HEK293 (cell line): ENCODE measurements around the gene PHAX.

Experiments used
- OVOL3 ChIP-seq: fragments of 450-650 bp; formaldehyde crosslinking; IDR thresholded peaks from 2 replicates; pipeline ENCODE4 v1.5.1; 2016; ENCODE audit warnings: missing biosample characterization, missing genetic modification characterization
- PBX3 ChIP-seq: sonication (generic); formaldehyde crosslinking; IDR thresholded peaks from 2 replicates; pipeline ENCODE4 v1.8.1; 2022; ENCODE audit warnings: mild to moderate bottlenecking, moderate library complexity, missing genetic modification reagents
- YY1 ChIP-seq: fragments of 450-650 bp; formaldehyde crosslinking; IDR thresholded peaks from 2 replicates; pipeline ENCODE4 v1.5.1; 2018; ENCODE audit warnings: missing biosample characterization, missing genetic modification characterization
- ZEB2 ChIP-seq: fragments of 450-650 bp; formaldehyde crosslinking; IDR thresholded peaks from 2 replicates; pipeline ENCODE4 v1.5.1; 2016; ENCODE audit warnings: missing biosample characterization, missing genetic modification characterization
- ZNF148 ChIP-seq: fragments of 450-650 bp; formaldehyde crosslinking; IDR thresholded peaks from 2 replicates; pipeline ENCODE4 v1.5.0; 2017; ENCODE audit warnings: missing biosample characterization, missing genetic modification characterization, borderline replicate concordance
- ZNF398 ChIP-seq: fragments of 450-650 bp; formaldehyde crosslinking; IDR thresholded peaks from 2 replicates; pipeline ENCODE4 v1.5.1; 2017; ENCODE audit warnings: missing biosample characterization, missing genetic modification characterization
- ZNF514 ChIP-seq: fragments of 450-650 bp; formaldehyde crosslinking; IDR thresholded peaks from 2 replicates; pipeline ENCODE4 v1.5.1; 2016; ENCODE audit warnings: missing biosample characterization, missing genetic modification characterization
- ZNF549 ChIP-seq: fragments of 450-650 bp; IDR thresholded peaks from 2 replicates; pipeline ENCODE4 v1.5.1; 2018; ENCODE audit warnings: missing biosample characterization, missing genetic modification characterization, mild to moderate bottlenecking, inconsistent platforms, moderate library complexity
- ZNF580 ChIP-seq: fragments of 450-650 bp; formaldehyde crosslinking; IDR thresholded peaks from 2 replicates; pipeline ENCODE4 v1.5.1; 2016; ENCODE audit warnings: missing biosample characterization, missing genetic modification characterization
- ZNF624 ChIP-seq: fragments of 450-650 bp; formaldehyde crosslinking; IDR thresholded peaks from 2 replicates; pipeline ENCODE4 v1.5.1; 2017; ENCODE audit warnings: missing biosample characterization, missing genetic modification characterization
- TF ChIP-seq, protein P1 (sequence below): fragments of 450-650 bp; formaldehyde crosslinking; IDR thresholded peaks from 2 replicates; pipeline ENCODE4 v1.5.1; 2016; ENCODE audit warnings: missing biosample characterization, missing genetic modification characterization
- TF ChIP-seq, protein P2 (sequence below): fragments of 450-650 bp; formaldehyde crosslinking; IDR thresholded peaks from 2 replicates; pipeline ENCODE4 v1.5.1; 2016; ENCODE audit warnings: missing biosample characterization, missing genetic modification characterization

- TF ChIP-seq ZNF624 (tag by site-specific recombination) (no peak), ZNF580 (no peak), ZNF148 (tag by site-specific recombination) (no peak), ZNF514 (no peak), OVOL3 (tag by site-specific recombination) (no peak), ZNF398 (tag by site-specific recombination) (no peak), ZEB2 (tag by site-specific recombination) (no peak), YY1 (tag by site-specific recombination) (no peak), PBX3 (CRISPR knock-in tag) (no peak), ZNF549 (tag by site-specific recombination) (no peak)
- TF ChIP-seq, protein P1, sequence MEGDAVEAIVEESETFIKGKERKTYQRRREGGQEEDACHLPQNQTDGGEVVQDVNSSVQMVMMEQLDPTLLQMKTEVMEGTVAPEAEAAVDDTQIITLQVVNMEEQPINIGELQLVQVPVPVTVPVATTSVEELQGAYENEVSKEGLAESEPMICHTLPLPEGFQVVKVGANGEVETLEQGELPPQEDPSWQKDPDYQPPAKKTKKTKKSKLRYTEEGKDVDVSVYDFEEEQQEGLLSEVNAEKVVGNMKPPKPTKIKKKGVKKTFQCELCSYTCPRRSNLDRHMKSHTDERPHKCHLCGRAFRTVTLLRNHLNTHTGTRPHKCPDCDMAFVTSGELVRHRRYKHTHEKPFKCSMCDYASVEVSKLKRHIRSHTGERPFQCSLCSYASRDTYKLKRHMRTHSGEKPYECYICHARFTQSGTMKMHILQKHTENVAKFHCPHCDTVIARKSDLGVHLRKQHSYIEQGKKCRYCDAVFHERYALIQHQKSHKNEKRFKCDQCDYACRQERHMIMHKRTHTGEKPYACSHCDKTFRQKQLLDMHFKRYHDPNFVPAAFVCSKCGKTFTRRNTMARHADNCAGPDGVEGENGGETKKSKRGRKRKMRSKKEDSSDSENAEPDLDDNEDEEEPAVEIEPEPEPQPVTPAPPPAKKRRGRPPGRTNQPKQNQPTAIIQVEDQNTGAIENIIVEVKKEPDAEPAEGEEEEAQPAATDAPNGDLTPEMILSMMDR (tag by site-specific recombination): no peak
- TF ChIP-seq, protein P2, sequence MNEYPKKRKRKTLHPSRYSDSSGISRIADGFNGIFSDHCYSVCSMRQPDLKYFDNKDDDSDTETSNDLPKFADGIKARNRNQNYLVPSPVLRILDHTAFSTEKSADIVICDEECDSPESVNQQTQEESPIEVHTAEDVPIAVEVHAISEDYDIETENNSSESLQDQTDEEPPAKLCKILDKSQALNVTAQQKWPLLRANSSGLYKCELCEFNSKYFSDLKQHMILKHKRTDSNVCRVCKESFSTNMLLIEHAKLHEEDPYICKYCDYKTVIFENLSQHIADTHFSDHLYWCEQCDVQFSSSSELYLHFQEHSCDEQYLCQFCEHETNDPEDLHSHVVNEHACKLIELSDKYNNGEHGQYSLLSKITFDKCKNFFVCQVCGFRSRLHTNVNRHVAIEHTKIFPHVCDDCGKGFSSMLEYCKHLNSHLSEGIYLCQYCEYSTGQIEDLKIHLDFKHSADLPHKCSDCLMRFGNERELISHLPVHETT (tag by site-specific recombination): no peak
Observed at GRCh38 chr5:126613941-126614592, 13.3 kb downstream of the PHAX start.
